PC-9 (cell line): ENCODE results near the gene SLC12A3. TPM values are rescaled to one million over a fixed set of nuclear protein-coding genes. Genes with fewer than 3 reads are reported as not detected.

Source experiments
- BruUV-seq: library from RNA; stranded (reverse); fragments of 400-500 nt; replicated peaks from 2 replicates; lab custom pipeline; 2021; lab: Mats Ljungman, UMichigan
- CTCF ChIA-PET: fragments of 300-600 bp; sonication (Branson Sonifier 250); formaldehyde crosslinking; loops from one replicate; lab custom pipeline; 2022; ENCODE audit warnings: antibody characterized with exemption; lab: Charles Lee
- POLR2A ChIA-PET: fragments of 300-600 bp; sonication (Branson Sonifier 250); formaldehyde crosslinking; loops from one replicate; lab custom pipeline; 2022; ENCODE audit warnings: antibody characterized with exemption; ENCODE audit not compliant: unreplicated experiment; lab: Charles Lee
- DNase-seq, 2 experiments: peaks; one replicate each; pipeline versions ENCODE4 v3.0.0 to v3.0.0-alpha.2; 2015 to 2022; ENCODE audit warnings: mixed read lengths in 1 of 2
- H2AFZ ChIP-seq: fragments of 200-600 bp; sonication (generic); 2 replicates; pipeline ENCODE4 v1.8.1; 2017; ENCODE audit warnings: antibody characterized with exemption
- H3F3A ChIP-seq: fragments of 200-600 bp; sonication (generic); 2 replicates; pipeline ENCODE4 v1.8.1; 2017; ENCODE audit warnings: antibody characterized with exemption, mild to moderate bottlenecking, low read depth; ENCODE audit not compliant: insufficient read depth
- H3K27ac ChIP-seq: fragments of 200-600 bp; sonication (generic); 2 replicates; pipeline ENCODE4 v1.6.1; 2016; ENCODE audit warnings: mixed run types
- H3K27me3 ChIP-seq: fragments of 200-600 bp; sonication (generic); 2 replicates; pipeline ENCODE4 v1.6.1; 2016; ENCODE audit warnings: low read depth, mixed run types; ENCODE audit not compliant: insufficient read depth
- H3K36me3 ChIP-seq: fragments of 200-600 bp; sonication (generic); 2 replicates; pipeline ENCODE4 v1.6.1; 2016; ENCODE audit warnings: low read depth, mixed run types
- H3K4me1 ChIP-seq: fragments of 200-600 bp; sonication (generic); replicated peaks from 2 replicates; pipeline ENCODE4 v1.6.1; 2016; ENCODE audit warnings: mixed run types; ENCODE audit not compliant: insufficient read depth
- H3K4me2 ChIP-seq: fragments of 200-600 bp; sonication (generic); 2 replicates; pipeline ENCODE4 v1.6.1; 2017; ENCODE audit warnings: mixed run types
- H3K4me3 ChIP-seq: fragments of 200-600 bp; sonication (generic); 2 replicates; pipeline ENCODE4 v1.6.1; 2016; ENCODE audit warnings: mixed run types
- H3K79me2 ChIP-seq: fragments of 200-600 bp; sonication (generic); 2 replicates; pipeline ENCODE4 v1.6.1; 2017; ENCODE audit warnings: low read depth, mixed run types
- H3K9me2 ChIP-seq: fragments of 200-600 bp; sonication (generic); 2 replicates; pipeline ENCODE4 v1.8.1; 2017; ENCODE audit warnings: mild to moderate bottlenecking; ENCODE audit not compliant: insufficient read depth
- H3K9me3 ChIP-seq: fragments of 200-600 bp; sonication (generic); 2 replicates; pipeline ENCODE4 v1.8.1; 2016; ENCODE audit warnings: low read depth; ENCODE audit not compliant: insufficient read depth
- H4K20me1 ChIP-seq: fragments of 200-600 bp; sonication (generic); 2 replicates; pipeline ENCODE4 v1.8.1; 2017; ENCODE audit not compliant: insufficient read depth
- EZH2 ChIP-seq: fragments of 200-600 bp; sonication (generic); IDR thresholded peaks from 2 replicates; pipeline ENCODE4 v1.8.0; 2017; ENCODE audit warnings: antibody characterized with exemption, low read depth
- intact Hi-C: fragments of 100-400 bp; cut with micrococcal nuclease; formaldehyde crosslinking; loops from one replicate; pipeline ENCODE4 v1.10.0; 2022; ENCODE audit not compliant: unreplicated experiment
- total RNA-seq: library from RNA; stranded (reverse); gene quantifications from 2 replicates; pipeline ENCODE4 v1.2.3, GENCODE V29; 2021
- TF ChIP-seq, protein P1 (sequence below): fragments of 200-600 bp; sonication (generic); conservative IDR thresholded peaks from 2 replicates; pipeline ENCODE4 v1.6.1; 2017; ENCODE audit warnings: mixed run types, antibody characterized with exemption, mild to moderate bottlenecking, moderate library complexity

SLC12A3 gene
- total RNA-seq, 1 experiment from 2014 or later = 0.26 TPM

DNA sequence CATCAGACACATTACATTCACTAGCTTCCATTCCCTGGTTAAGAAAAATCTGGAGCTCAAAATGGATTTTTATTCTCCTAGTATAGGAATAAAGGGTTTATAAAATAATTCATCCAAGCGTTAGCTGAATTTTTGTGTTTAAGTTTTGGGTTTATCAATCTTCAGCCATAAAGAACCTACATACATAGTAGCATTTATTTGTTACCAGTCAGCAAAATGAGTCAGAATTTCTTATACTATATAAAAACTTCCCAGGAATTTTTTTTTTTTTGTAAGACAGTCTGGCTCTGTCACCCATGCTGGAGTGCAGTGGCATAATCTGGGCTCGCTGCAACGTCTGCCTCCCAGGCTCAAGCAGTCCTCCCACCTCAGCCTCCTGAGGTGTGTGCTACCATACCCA is 40.2 kb upstream of the SLC12A3 start:
- intact Hi-C loops = no loop called here
- Histone ChIP-seq H4K20me1 (no peaks in the 10 kb centered on the region), H3K9me2 (no peaks in the 10 kb centered on the region), H3K79me2 (no peaks in the 10 kb centered on the region), H3K4me1 (no peaks in the 10 kb centered on the region), H3K4me3 (no peak overlapping the region), H3K4me2 (no peak overlapping the region), H3K27me3 (no peaks in the 10 kb centered on the region), H3F3A (no peaks in the 10 kb centered on the region), H3K36me3 (peaks cover 15% of the 10 kb centered on the region; the same call in 1 of the 2 replicates), H3K9me3 (no peaks in the 10 kb centered on the region), H2AFZ (no peak overlapping the region), H3K27ac (no peak overlapping the region)
- BruUV-seq = no TSS peak
- DNase-seq = no peak
- POLR2A ChIA-PET = no interaction called here
- CTCF ChIA-PET = no interaction called here
- TF ChIP-seq EZH2 = no peak
- TF ChIP-seq, protein P1, sequence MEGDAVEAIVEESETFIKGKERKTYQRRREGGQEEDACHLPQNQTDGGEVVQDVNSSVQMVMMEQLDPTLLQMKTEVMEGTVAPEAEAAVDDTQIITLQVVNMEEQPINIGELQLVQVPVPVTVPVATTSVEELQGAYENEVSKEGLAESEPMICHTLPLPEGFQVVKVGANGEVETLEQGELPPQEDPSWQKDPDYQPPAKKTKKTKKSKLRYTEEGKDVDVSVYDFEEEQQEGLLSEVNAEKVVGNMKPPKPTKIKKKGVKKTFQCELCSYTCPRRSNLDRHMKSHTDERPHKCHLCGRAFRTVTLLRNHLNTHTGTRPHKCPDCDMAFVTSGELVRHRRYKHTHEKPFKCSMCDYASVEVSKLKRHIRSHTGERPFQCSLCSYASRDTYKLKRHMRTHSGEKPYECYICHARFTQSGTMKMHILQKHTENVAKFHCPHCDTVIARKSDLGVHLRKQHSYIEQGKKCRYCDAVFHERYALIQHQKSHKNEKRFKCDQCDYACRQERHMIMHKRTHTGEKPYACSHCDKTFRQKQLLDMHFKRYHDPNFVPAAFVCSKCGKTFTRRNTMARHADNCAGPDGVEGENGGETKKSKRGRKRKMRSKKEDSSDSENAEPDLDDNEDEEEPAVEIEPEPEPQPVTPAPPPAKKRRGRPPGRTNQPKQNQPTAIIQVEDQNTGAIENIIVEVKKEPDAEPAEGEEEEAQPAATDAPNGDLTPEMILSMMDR = no peak

DNA sequence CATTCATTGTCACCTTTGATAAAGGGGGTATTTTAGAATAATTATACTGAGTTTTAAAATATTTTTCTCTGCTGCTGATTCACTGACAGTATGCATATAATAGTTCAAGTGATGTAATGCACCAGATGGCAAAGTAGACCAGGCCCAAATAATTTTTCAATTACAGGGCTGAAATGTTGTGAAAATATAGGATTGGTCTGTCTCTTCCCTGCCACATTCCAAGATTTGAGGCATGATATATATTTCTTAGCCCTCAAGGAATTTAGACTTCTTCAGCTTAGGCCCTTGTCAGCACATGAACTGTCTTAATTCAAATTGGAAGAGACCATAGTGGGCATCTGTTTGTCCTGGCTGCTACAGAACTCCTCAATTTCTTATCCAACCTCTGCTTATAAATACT is 39.2 kb upstream of the SLC12A3 start:
- BruUV-seq = no TSS peak
- Histone ChIP-seq H3F3A (no peaks in the 10 kb centered on the region), H3K9me3 (no peaks in the 10 kb centered on the region), H3K4me3 (no peak overlapping the region), H2AFZ (no peak overlapping the region), H3K79me2 (no peaks in the 10 kb centered on the region), H3K4me1 (no peaks in the 10 kb centered on the region), H3K9me2 (no peaks in the 10 kb centered on the region), H3K27me3 (no peaks in the 10 kb centered on the region), H3K4me2 (no peak overlapping the region), H4K20me1 (no peaks in the 10 kb centered on the region), H3K27ac (no peak overlapping the region), H3K36me3 (peaks cover 12% of the 10 kb centered on the region; the same call in 1 of the 2 replicates)
- CTCF ChIA-PET = no interaction called here
- TF ChIP-seq, protein P1 = no peak
- TF ChIP-seq EZH2 = no peak
- DNase-seq = no peak
- intact Hi-C loops = no loop called here
- POLR2A ChIA-PET = no interaction called here

DNA sequence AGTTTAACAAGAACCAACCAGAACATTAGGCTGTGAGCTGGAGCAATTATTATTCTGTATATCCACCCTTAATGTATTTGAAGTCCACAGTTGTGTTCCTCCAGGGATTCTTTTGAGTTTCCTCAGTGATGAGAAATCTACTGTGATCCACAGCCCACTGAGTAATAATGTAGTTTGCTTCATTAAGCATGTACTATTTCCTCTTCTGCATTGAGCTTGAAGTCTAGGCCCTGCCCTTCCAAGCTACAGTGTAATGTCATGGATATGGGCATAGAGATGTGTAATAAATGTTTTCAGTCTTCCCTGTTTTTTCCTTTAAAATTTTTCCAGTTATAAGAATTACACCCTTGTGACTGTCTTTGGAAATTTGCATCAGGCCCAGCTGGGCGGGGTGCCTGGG is 36.4 kb upstream of the SLC12A3 start:
- Histone ChIP-seq H4K20me1 (no peaks in the 10 kb centered on the region), H3K27ac (no peak overlapping the region), H3K4me2 (no peak overlapping the region), H3K4me3 (no peak overlapping the region), H3K79me2 (no peaks in the 10 kb centered on the region), H2AFZ (no peak overlapping the region), H3K27me3 (no peaks in the 10 kb centered on the region), H3K9me3 (no peaks in the 10 kb centered on the region), H3K4me1 (no peaks in the 10 kb centered on the region), H3K36me3 (peaks cover 12% of the 10 kb centered on the region; the same call in 1 of the 2 replicates), H3K9me2 (no peaks in the 10 kb centered on the region), H3F3A (no peaks in the 10 kb centered on the region)
- BruUV-seq = no TSS peak
- ChIA-PET CTCF (no interaction called here), POLR2A (no interaction called here)
- intact Hi-C loops = no loop called here
- DNase-seq = no peak
- no peak for TF ChIP-seq EZH2
- TF ChIP-seq, protein P1 = no peak
